Right renal pelvis (tissue), 4 donors: Measurements from ENCODE around the gene TRIM46. TPM values are rescaled to one million over a fixed set of nuclear protein-coding genes. Genes with fewer than 3 reads are reported as not detected.
"Not testable (repeated sequence)": the region's sequence is repeated elsewhere in the genome, so short reads cannot be mapped to it uniquely, and the experiment has no call there.

Experiments
- DNase-seq, 4 donors: peaks; one replicate each; pipeline ENCODE4 v3.0.0-alpha.2; 2013; ENCODE audit warnings: low read depth in 4 of 4, low spot score in 3 of 4, missing footprints in 1 of 4
- polyA plus RNA-seq, 4 donors: library from polyadenylated mRNA; unstranded; fragments of 120-200 nt; gene quantifications; one replicate each; pipeline ENCODE4 v1.2.1, GENCODE V29; 2013; ENCODE audit not compliant: insufficient read length in 4 of 4

The TRIM46 gene
- polyA plus RNA-seq, 4 donors: 2.7 to 4.1 (median 3.2) TPM

DNA sequence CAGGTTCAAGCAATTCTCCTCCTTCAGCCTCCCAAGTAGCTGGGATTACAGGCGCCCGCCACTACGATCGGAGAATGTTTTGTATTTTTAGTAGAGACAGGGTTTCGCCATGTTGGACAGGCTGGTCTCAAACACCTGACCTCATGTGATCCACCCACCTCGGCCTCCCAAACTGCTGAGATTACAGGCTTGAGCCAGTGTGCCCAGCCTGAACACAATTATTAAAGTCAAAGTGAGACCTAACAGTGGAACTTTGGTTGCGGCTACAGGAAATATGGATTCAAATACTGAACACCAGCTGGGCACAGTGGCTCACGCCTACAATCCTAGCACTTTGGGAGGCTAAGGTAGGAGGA, 51.7 kb downstream of the TRIM46 start:
- not testable (repeated sequence) for DNase-seq

DNA sequence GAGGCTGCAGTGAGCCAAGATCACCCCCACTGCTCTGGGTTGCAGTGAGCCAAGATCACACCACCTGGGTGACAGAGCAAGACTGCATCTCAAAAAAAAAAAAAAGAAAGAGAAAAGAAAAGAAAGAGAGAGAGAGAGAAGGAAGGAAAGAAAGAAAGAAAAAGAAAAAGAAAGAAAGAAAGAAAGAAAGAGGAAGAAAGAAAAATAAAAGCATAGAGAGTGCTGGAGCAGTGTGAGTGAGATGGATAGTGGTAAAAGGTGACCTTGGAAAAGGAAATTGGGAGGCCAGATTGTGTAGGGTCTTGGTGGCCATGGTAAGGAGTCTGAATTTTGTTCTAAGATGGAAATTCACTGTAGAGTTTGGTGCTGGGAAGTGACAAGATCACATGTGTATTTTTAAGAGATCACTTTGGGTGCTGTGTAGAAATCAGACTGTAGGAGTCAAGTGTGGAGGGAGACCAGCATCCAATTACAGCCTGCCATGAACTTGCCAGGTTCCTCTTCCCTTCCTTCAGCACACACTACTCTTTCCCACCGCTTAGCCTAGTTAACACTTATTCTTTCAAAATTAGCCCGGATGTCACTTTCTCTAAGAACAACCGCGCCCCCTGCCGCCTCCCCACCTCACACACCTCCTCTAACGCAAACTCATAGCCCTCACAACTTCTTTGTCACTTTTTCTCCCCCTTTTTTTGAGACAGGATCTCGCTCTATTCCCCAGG, 52.7 kb downstream of the TRIM46 start:
- no peak for DNase-seq

DNA sequence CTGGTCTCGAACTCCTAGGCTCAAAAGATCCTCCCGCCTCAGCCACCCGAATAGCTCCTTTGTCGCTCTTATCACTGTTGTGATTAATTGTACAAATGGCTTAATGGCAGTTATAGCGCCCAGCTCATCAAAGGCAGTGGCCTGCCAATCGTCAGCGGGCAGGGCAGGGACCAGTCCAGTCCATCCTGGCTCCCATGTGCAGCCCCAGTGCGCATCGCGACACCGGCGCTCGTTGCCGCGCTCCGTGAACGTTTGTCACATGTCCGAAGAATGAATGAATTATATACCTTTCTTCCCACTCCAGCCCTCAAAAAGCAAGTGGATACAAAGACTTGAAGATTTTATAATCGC, 53.2 kb downstream of the TRIM46 start:
- DNase-seq: no peak

DNA sequence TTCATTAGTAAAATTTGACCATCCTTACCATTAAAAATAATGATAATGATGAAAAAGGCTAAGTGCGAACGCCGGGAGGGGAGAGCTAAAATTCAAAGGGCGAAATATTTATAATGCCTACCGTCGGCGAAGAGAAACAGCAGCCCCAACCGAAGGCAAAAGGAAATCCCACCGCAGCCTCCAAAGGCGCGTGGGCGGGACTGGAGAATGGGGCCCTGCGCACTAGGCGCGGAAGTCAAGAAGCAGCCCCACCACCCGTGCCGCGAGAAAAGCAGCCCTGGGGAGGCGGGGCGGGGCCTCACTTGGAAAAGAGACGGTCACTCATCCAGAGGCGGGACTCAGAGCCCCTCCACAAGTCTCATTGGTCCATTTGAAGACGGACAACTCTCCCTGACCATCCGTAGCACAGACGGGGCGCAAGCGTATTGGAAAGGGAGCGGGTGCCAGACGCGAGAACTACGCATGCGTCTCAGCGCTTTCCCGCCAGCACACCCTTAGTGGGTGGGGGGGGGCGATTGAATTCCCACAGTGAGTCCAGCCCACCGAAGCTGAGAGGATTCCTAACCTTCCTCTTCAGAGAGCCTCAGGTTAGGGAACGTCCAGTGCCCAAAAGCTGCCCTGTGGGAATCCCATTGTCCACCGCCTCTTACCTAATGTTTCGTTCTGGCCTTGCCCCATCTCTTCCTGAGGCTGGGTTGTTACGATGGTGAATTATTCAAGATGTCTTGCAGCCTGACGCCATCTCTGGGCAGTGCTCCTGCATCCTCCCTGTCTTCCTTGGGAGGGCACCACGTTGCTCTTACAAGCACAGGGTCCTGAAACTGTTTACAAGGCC, 53.8 kb downstream of the TRIM46 start:
- DNase-seq: peak; percentile 97 to 99 (median 98)

DNA sequence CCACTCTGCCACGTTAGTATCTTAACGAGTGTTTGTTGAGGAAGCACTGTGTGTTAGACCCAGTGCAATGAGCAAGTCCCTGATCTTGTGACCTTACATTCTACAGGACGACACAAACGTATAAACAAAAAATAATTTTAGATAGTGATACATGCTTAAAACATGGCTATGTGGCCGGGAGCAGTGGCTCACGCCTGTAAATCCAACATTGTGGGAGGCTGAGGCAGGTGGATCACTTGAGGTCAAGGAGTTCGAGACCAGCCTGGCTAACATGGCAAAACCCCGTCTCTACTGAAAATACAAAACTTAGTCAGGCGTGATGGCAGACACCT, 54.4 kb downstream of the TRIM46 start:
- no peak for DNase-seq

DNA sequence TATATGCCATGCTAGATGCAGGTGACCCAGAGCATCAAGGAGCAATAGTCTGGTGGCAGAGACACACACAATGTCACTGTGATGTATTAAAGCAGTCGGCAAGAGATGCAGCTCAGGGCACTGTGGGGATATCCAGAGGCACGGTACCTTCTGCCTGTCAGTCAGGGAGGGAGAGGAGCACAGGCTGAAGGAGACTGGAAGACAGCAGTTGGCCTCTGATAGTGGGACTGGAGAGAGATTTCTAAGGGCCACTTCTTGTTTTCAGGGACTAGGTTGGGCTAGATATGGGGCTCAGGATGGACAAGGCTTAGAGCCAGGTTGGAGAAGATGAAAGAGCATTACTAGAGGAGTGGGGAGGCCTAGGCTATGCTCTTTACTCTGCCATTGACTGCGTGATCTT, 57.7 kb downstream of the TRIM46 start:
- DNase-seq: not testable (repeated sequence)

DNA sequence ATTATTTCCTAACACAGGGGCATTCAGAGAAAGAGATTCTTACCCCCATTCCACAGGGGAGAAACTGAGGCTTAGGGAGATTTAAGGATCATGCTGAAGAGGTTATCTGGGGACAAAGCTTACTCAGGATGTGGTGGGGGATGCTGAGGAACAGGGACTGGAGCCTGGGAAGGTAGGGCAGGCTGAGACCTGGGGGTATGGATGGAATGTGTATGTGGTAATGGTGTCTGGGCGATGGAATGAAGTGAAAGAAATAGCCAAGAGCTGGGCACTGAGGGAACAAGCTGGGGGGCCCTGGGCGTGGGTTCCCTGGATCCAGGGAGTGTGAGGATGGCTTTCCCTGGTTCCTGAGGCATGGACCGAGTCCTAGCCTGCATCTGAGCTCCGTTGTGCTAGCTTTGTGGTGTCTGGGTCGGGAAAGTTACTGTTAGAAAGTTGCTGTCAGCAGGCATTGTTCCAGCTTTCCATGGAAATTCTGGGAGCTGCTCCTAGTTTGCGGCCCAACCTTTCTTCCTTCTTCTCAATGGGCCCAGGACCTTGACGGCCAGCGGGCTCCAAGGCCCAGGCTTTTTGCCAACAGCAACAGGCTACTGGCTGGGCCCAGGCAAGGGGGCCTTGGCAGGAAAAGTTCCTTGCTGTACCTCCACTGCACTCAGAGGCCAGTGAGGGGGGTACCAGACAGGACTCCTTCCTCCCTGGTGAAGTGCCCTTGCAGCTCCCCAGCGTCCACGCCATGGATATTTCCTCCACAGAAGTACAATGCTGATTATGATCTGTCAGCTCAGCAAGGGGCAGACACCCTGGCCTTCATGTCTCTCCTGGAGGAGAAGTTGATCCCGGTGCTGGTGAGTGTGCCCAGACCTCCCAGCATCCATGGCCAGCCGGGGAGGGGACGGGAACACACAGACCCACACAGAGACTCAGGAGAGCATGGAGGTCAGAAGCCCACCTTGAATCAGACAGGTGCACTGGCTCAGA, 58.6 kb downstream of the TRIM46 start:
- DNase-seq: not testable (repeated sequence)

DNA sequence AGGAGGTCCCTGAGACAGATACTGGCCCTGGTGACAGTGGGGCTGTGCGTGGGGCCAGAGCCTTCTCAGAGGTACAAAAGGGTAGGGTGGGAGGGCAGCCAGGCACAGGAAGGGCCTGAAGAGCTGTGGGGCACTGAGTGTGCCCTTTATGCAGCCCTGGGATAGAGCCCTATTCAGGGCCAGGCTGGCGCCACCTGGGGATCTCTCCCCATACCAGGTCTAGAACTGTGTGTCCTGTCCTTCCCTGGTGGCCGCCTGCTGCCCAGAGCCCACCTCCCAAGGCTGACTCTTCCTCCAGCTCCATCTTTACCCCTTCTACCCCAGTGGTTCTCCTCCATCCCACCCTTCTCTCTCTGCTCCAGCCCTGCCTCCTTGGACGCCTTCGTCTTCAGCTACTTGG, 59.9 kb downstream of the TRIM46 start:
- DNase-seq: not testable (repeated sequence)

Other genes starting within 250 kb of the TRIM46 start
- 10 to 100 TPM; 33.2 to 44.8 (median 34.6) TPM for gene PMVK, start 237.1 kb upstream of the TRIM46 start, polyA plus RNA-seq
- gene PBXIP1, start 217.8 kb upstream of the TRIM46 start, polyA plus RNA-seq: 10 to 100 TPM; 64.9 to 74.6 (median 71.5) TPM
- gene PYGO2, start 212.1 kb upstream of the TRIM46 start, polyA plus RNA-seq: 10 to 100 TPM; 46.9 to 52.2 (median 50.7) TPM
- gene SHC1, start 203.1 kb upstream of the TRIM46 start, polyA plus RNA-seq: 10 to 100 TPM; 87.1 to 89.4 (median 88.0) TPM
- 100 to 1,000 TPM in 2 of 4 donors, 10 to 100 TPM in 2; 89.4 to 103 (median 100) TPM for gene CKS1B, start 199.2 kb upstream of the TRIM46 start, polyA plus RNA-seq
- gene FLAD1, start 190.5 kb upstream of the TRIM46 start, polyA plus RNA-seq: 10 to 100 TPM; 29.7 to 31.6 (median 30.8) TPM
- gene LENEP, start 180.3 kb upstream of the TRIM46 start, polyA plus RNA-seq: under 1 TPM; 0.26 to 0.43 (median 0.34) TPM
- gene ZBTB7B, start 171.0 kb upstream of the TRIM46 start, polyA plus RNA-seq: 10 to 100 TPM; 13.0 to 17.4 (median 14.4) TPM
- 1 to 10 TPM; 1.6 to 2.1 (median 1.8) TPM for gene DCST2, start 140.1 kb upstream of the TRIM46 start, polyA plus RNA-seq
- under 1 TPM; 0.19 to 0.31 (median 0.28) TPM for gene DCST1, start 140.0 kb upstream of the TRIM46 start, polyA plus RNA-seq
- 10 to 100 TPM; 42.9 to 63.4 (median 44.4) TPM for gene ADAM15, start 122.5 kb upstream of the TRIM46 start, polyA plus RNA-seq
- gene EFNA4, start 110.1 kb upstream of the TRIM46 start, polyA plus RNA-seq: 10 to 100 TPM; 18.5 to 22.9 (median 21.4) TPM
- gene EFNA3, start 95.0 kb upstream of the TRIM46 start, polyA plus RNA-seq: 1 to 10 TPM; 6.0 to 7.9 (median 7.1) TPM
- gene EFNA1, start 46.0 kb upstream of the TRIM46 start, polyA plus RNA-seq: 10 to 100 TPM; 67.0 to 75.7 (median 72.2) TPM
- 10 to 100 TPM; 52.7 to 63.7 (median 58.5) TPM for gene SLC50A1, start 38.0 kb upstream of the TRIM46 start, polyA plus RNA-seq
- gene DPM3, start 33.3 kb upstream of the TRIM46 start, polyA plus RNA-seq: 10 to 100 TPM; 31.8 to 57.2 (median 36.6) TPM
- gene KRTCAP2, start 545 bp upstream of the TRIM46 start, polyA plus RNA-seq: 100 to 1,000 TPM; 137 to 177 (median 153) TPM
- 10 to 100 TPM; 28.1 to 41.7 (median 33.4) TPM for gene THBS3, start 34.0 kb downstream of the TRIM46 start, polyA plus RNA-seq
- 10 to 100 TPM; 38.8 to 50.3 (median 42.0) TPM for gene MTX1, start 34.8 kb downstream of the TRIM46 start, polyA plus RNA-seq
- gene ENTREP3, start 81.6 kb downstream of the TRIM46 start, polyA plus RNA-seq: 10 to 100 TPM; 20.8 to 32.3 (median 24.8) TPM
- gene SCAMP3, start 88.5 kb downstream of the TRIM46 start, polyA plus RNA-seq: 10 to 100 TPM; 59.7 to 64.7 (median 60.8) TPM
- gene CLK2, start 99.7 kb downstream of the TRIM46 start, polyA plus RNA-seq: 10 to 100 TPM; 71.1 to 81.1 (median 75.7) TPM
- gene HCN3, start 103.6 kb downstream of the TRIM46 start, polyA plus RNA-seq: 10 to 100 TPM in 1 of 4 donors, 1 to 10 TPM in 3; 9.4 to 11.2 (median 9.7) TPM
- 10 to 100 TPM in 1 of 4 donors, 1 to 10 TPM in 3; 6.3 to 11.7 (median 8.5) TPM for gene PKLR, start 127.6 kb downstream of the TRIM46 start, polyA plus RNA-seq
- 100 to 1,000 TPM; 164 to 181 (median 167) TPM for gene FDPS, start 135.0 kb downstream of the TRIM46 start, polyA plus RNA-seq
- 10 to 100 TPM; 35.5 to 44.1 (median 36.6) TPM for gene RUSC1, start 147.0 kb downstream of the TRIM46 start, polyA plus RNA-seq